Endodermal cell (in vitro differentiated cells): ENCODE data around the gene EI24. TPM values are rescaled to one million over a fixed set of nuclear protein-coding genes. Genes with fewer than 3 reads are reported as not detected.
"Not testable (repeated sequence)": the region's sequence is repeated elsewhere in the genome, so short reads cannot be mapped to it uniquely, and the experiment has no call there.

Source experiments
- DNase-seq: peaks from one replicate; pipeline ENCODE4 v3.0.0-alpha.2; 2017
- H3K27ac ChIP-seq: 2 replicates; pipeline ENCODE4 v1.5.1; 2013; ENCODE audit warnings: mild to moderate bottlenecking, low read depth, low read length, moderate library complexity
- H3K27me3 ChIP-seq: 2 replicates; pipeline ENCODE4 v1.6.1; 2013; ENCODE audit warnings: mild to moderate bottlenecking, low read length, moderate library complexity; ENCODE audit not compliant: insufficient read depth, control insufficient read depth, poor library complexity, severe bottlenecking
- H3K36me3 ChIP-seq: 2 replicates; pipeline ENCODE4 v1.7.0; 2013; ENCODE audit warnings: mild to moderate bottlenecking, low read length, moderate library complexity; ENCODE audit not compliant: control insufficient read depth, insufficient read depth
- H3K4me1 ChIP-seq: one replicate; pipeline ENCODE4 v1.7.0; 2013; ENCODE audit warnings: low read length; ENCODE audit not compliant: control insufficient read depth, insufficient read depth
- H3K4me3 ChIP-seq: 2 replicates; pipeline ENCODE4 v1.5.1; 2013; ENCODE audit warnings: mild to moderate bottlenecking, low read length, moderate library complexity
- H3K9ac ChIP-seq: 2 replicates; pipeline ENCODE4 v1.6.1; 2013; ENCODE audit warnings: mild to moderate bottlenecking, low read length, moderate library complexity; ENCODE audit not compliant: poor library complexity, severe bottlenecking; ENCODE audit errors: extremely low read depth
- H3K9me3 ChIP-seq: 2 replicates; pipeline ENCODE4 v1.6.1; 2013; ENCODE audit warnings: mild to moderate bottlenecking, low read length, moderate library complexity; ENCODE audit not compliant: control insufficient read depth
- H3K27ac Mint-ChIP-seq: 2 replicates; pipeline ENCODE4 v1.8.0; 2020; ENCODE audit warnings: mixed read lengths
- H3K27me3 Mint-ChIP-seq: 2 replicates; pipeline ENCODE4 v1.8.0; 2021; ENCODE audit warnings: mild to moderate bottlenecking, mixed read lengths; ENCODE audit not compliant: insufficient read depth
- H3K36me3 Mint-ChIP-seq: 2 replicates; pipeline ENCODE4 v1.8.0; 2020; ENCODE audit warnings: low read depth, mixed read lengths
- H3K4me1 Mint-ChIP-seq: 2 replicates; pipeline ENCODE4 v1.8.0; 2020; ENCODE audit warnings: mixed read lengths
- H3K4me3 Mint-ChIP-seq: 2 replicates; pipeline ENCODE4 v1.8.0; 2020; ENCODE audit warnings: mild to moderate bottlenecking, moderate library complexity, mixed read lengths
- H3K9me3 Mint-ChIP-seq: 2 replicates; pipeline ENCODE4 v1.8.0; 2020; ENCODE audit warnings: mild to moderate bottlenecking, mixed read lengths
- CTCF ChIP-seq: fragments of 200-600 bp; sonication (generic); conservative IDR thresholded peaks from 2 replicates; pipeline ENCODE4 v1.5.0; 2021; ENCODE audit warnings: antibody characterized with exemption, mild to moderate bottlenecking
- WGBS, 2 experiments: methylation state at CpG; one replicate each; pipeline versions ENCODE4 v1.1.5 to v1.1.7; 2013; ENCODE audit warnings: missing lambda C conversion rate in 2 of 2, mixed read lengths in 1 of 2; ENCODE audit not compliant: insufficient coverage in 1 of 2, insufficient read length in 1 of 2; 5-methylcytosine and 5-hydroxymethylcytosine counted together
- total RNA-seq, 2 donors: library from RNA; stranded (reverse); fragmentation: NEBNext Ultra II Directional in 1 of 2; extraction: Animal tissue kit (Norgen Biotek cat#: 25700) in 1 of 2; gene quantifications; 2 replicates in 1 of 2; 3 replicates in 1 of 2; pipeline ENCODE4 v1.2.1, GENCODE V29; 2021

The EI24 gene
- total RNA-seq, 2 donors from 2014 or later = 102 to 110 TPM

- Histone ChIP-seq H3K27ac (no peak overlapping the region), H3K36me3 (no peaks in the 10 kb centered on the region), H3K9ac (no peak overlapping the region), H3K27me3 (no peaks in the 10 kb centered on the region), H3K4me3 (no peak overlapping the region), H3K4me1 (no peaks in the 10 kb centered on the region), H3K9me3 (peaks cover 23% of the 10 kb centered on the region)
- TF ChIP-seq CTCF = no peak
- Mint-ChIP-seq H3K27ac (no peak overlapping the region), H3K36me3 (no peaks in the 10 kb centered on the region), H3K9me3 (peaks cover 20% of the 10 kb centered on the region), H3K27me3 (no peaks in the 10 kb centered on the region), H3K4me3 (no peak overlapping the region), H3K4me1 (no peaks in the 10 kb centered on the region)
- WGBS, 2 experiments = 88 to 91% methylated on average over 3 to 5 of the region's 5 CpGs
- DNase-seq = no peak
These were observed 44.0 kb upstream of the EI24 start for GRCh38 chr11:125525303-125525702.

- 87 to 97% methylated on average over 2 to 3 of the region's 3 CpGs for WGBS, 2 experiments
- no peaks in the 10 kb centered on the region for H3K27me3 Mint-ChIP-seq
- Histone ChIP-seq H3K9ac (no peak overlapping the region), H3K9me3 (peaks cover 23% of the 10 kb centered on the region), H3K36me3 (no peaks in the 10 kb centered on the region), H3K27me3 (no peaks in the 10 kb centered on the region), H3K4me3 (no peak overlapping the region), H3K27ac (no peak overlapping the region), H3K4me1 (no peaks in the 10 kb centered on the region)
- no peak for DNase-seq
- peaks cover 9% of the 10 kb centered on the region for H3K4me1 Mint-ChIP-seq
- H3K4me3 Mint-ChIP-seq = no peak overlapping the region
- no peak for TF ChIP-seq CTCF
- H3K9me3 Mint-ChIP-seq = peaks cover 25% of the 10 kb centered on the region
- no peak overlapping the region for H3K27ac Mint-ChIP-seq
- peaks cover 7% of the 10 kb centered on the region for H3K36me3 Mint-ChIP-seq
These were observed 36.6 kb upstream of the EI24 start for GRCh38 chr11:125532668-125533067.

GRCh38 chr11:125535585-125535984, 33.7 kb upstream of the EI24 start:
- H3K36me3 Mint-ChIP-seq = peaks cover 7% of the 10 kb centered on the region
- DNase-seq = no peak
- 82% methylated on average over 1 of the region's 1 CpG for WGBS, 2 experiments
- H3K4me3 Mint-ChIP-seq = no peak overlapping the region
- no peak for TF ChIP-seq CTCF
- no peaks in the 10 kb centered on the region for H3K4me1 ChIP-seq
- peaks cover 25% of the 10 kb centered on the region for H3K9me3 Mint-ChIP-seq
- no peaks in the 10 kb centered on the region for H3K36me3 ChIP-seq
- H3K27me3 Mint-ChIP-seq = no peaks in the 10 kb centered on the region
- no peak overlapping the region for H3K27ac ChIP-seq
- no peaks in the 10 kb centered on the region for H3K27me3 ChIP-seq
- H3K4me1 Mint-ChIP-seq = peaks cover 9% of the 10 kb centered on the region
- no peak overlapping the region for H3K9ac ChIP-seq
- no peak overlapping the region for H3K27ac Mint-ChIP-seq
- H3K9me3 ChIP-seq = peaks cover 23% of the 10 kb centered on the region
- peak overlapping the region; percentile 67 for H3K4me3 ChIP-seq

- Mint-ChIP-seq H3K9me3 (peaks cover 25% of the 10 kb centered on the region), H3K4me3 (peak overlapping the region; percentile 22)
- H3K36me3 Mint-ChIP-seq, H3K4me1 ChIP-seq, H3K4me1 Mint-ChIP-seq, DNase-seq, H3K27ac ChIP-seq, H3K27me3 Mint-ChIP-seq, H3K27me3 ChIP-seq, H3K27ac Mint-ChIP-seq, H3K9ac ChIP-seq, H3K4me3 ChIP-seq, H3K36me3 ChIP-seq: not testable (repeated sequence)
- 90% methylated on average over 5 of the region's 19 CpGs; no CpG with 5 or more reads in 1 of the 2 experiments for WGBS, 2 experiments
- H3K9me3 ChIP-seq = peaks cover 23% of the 10 kb centered on the region
These were observed 32.4 kb upstream of the EI24 start for GRCh38 chr11:125536834-125537233.
